Natural killer cell (primary cell): ENCODE data around the gene OR10A5. TPM values are rescaled to one million over a fixed set of nuclear protein-coding genes. Genes with fewer than 3 reads are reported as not detected.
"Not testable (repeated sequence)": the region's sequence is repeated elsewhere in the genome, so short reads cannot be mapped to it uniquely, and the experiment has no call there.

Source experiments
- ATAC-seq, 3 donors: fragments of 150-1000 bp in 2 of 3; fragments of 200-7000 bp in 1 of 3; cut with Tn5 transposase; 1 replicate in 1 of 3; 2 replicates in 2 of 3; pipeline ENCODE4 v1.10.0; 2021; ENCODE audit warnings: mild to moderate bottlenecking in 2 of 3, moderate library complexity in 2 of 3
- DNase-seq, 2 donors: peaks; one replicate each; pipeline versions ENCODE4 v3.0.0 to v3.0.0-alpha.2; 2013 to 2021; ENCODE audit warnings: mixed read lengths in 1 of 2
- H3K27ac ChIP-seq: one replicate; pipeline ENCODE4 v1.5.1; 2013; ENCODE audit warnings: mild to moderate bottlenecking, low read length
- H3K27me3 ChIP-seq: one replicate; pipeline ENCODE4 v1.6.1; 2013; ENCODE audit warnings: low read length; ENCODE audit not compliant: control insufficient read depth, insufficient read depth
- H3K36me3 ChIP-seq: one replicate; pipeline ENCODE4 v1.6.1; 2013; ENCODE audit warnings: low read length; ENCODE audit not compliant: control insufficient read depth, insufficient read depth
- H3K4me1 ChIP-seq: one replicate; pipeline ENCODE4 v1.6.1; 2013; ENCODE audit warnings: low read length; ENCODE audit not compliant: control insufficient read depth, insufficient read depth
- H3K4me3 ChIP-seq: one replicate; pipeline ENCODE4 v1.5.1; 2013; ENCODE audit warnings: low read length
- H3K9me3 ChIP-seq: one replicate; pipeline ENCODE4 v1.6.1; 2013; ENCODE audit warnings: low read length; ENCODE audit not compliant: control insufficient read depth, insufficient read depth
- H3K27ac Mint-ChIP-seq, 2 donors: one replicate each; pipeline ENCODE4 v1.8.0; 2022; ENCODE audit warnings: mild to moderate bottlenecking in 2 of 2, mixed read lengths in 2 of 2, moderate library complexity in 1 of 2
- H3K27me3 Mint-ChIP-seq, 2 donors: one replicate each; pipeline ENCODE4 v1.8.0; 2022; ENCODE audit warnings: low read depth in 2 of 2, mixed read lengths in 2 of 2
- H3K36me3 Mint-ChIP-seq: one replicate; pipeline ENCODE4 v1.8.0; 2022; ENCODE audit warnings: mixed read lengths
- H3K4me1 Mint-ChIP-seq, 2 donors: one replicate each; pipeline ENCODE4 v1.8.0; 2022; ENCODE audit warnings: mixed read lengths in 2 of 2
- H3K4me3 Mint-ChIP-seq: one replicate; pipeline ENCODE4 v1.8.0; 2022; ENCODE audit warnings: mild to moderate bottlenecking, moderate library complexity, mixed read lengths
- H3K9me3 Mint-ChIP-seq, 2 donors: one replicate each; pipeline ENCODE4 v1.8.0; 2022; ENCODE audit warnings: mixed read lengths in 2 of 2
- CTCF ChIP-seq: fragments of 200-600 bp; IDR thresholded peaks from one replicate; pipeline ENCODE4 v1.8.0; 2022; ENCODE audit warnings: antibody characterized with exemption
- WGBS: methylation state at CpG from one replicate; pipeline ENCODE4 v1.1.7; 2013; ENCODE audit warnings: missing lambda C conversion rate; ENCODE audit not compliant: insufficient coverage; 5-methylcytosine and 5-hydroxymethylcytosine counted together
- intact Hi-C: fragments of 100-400 bp; cut with micrococcal nuclease; formaldehyde crosslinking; loops from one replicate; pipeline ENCODE4 v1.14.2; 2022
- total RNA-seq, 4 donors: library from RNA; stranded (reverse); fragments of 120-200 nt in 1 of 4; gene quantifications; one replicate each; pipeline versions ENCODE4 v1.2.3 to v1.2.4, GENCODE V29; 2013 to 2022

The OR10A5 gene
- total RNA-seq, 3 donors from 2014 or later (not counting 1 experiment from before 2014, with no cell fraction given) = not detected

- intact Hi-C loops = no loop called here
- H3K4me3 Mint-ChIP-seq = no peak overlapping the region
- no peak for TF ChIP-seq CTCF
Measured at GRCh38 chr11:6841694-6842093, 3.8 kb upstream of the OR10A5 start.

GRCh38 chr11:6843670-6844069 is 1.8 kb upstream of the OR10A5 start:
- intact Hi-C loops = no loop called here

More at GRCh38 chr11:6841694-6842093, 3.8 kb upstream of the OR10A5 start:
- Histone ChIP-seq H3K4me3 (no peak overlapping the region), H3K27ac (no peak overlapping the region), H3K9me3 (no peaks in the 10 kb centered on the region), H3K36me3 (no peaks in the 10 kb centered on the region), H3K27me3 (no peaks in the 10 kb centered on the region), H3K4me1 (no peaks in the 10 kb centered on the region)
- Mint-ChIP-seq H3K9me3 (no peaks in the 10 kb centered on the region), H3K36me3 (no peaks in the 10 kb centered on the region), H3K27me3 (peaks cover 19 to 22% of the 10 kb centered on the region in 2 donors), H3K27ac (no peak overlapping the region), H3K4me1 (no peaks in the 10 kb centered on the region)
- DNase-seq (no peak), ATAC-seq (no peak)

GRCh38 chr11:6844356-6844755 is 1.1 kb upstream of the OR10A5 start:
- no peaks in the 10 kb centered on the region for H3K36me3 Mint-ChIP-seq
- H3K9me3 Mint-ChIP-seq = no peaks in the 10 kb centered on the region
- 89% methylated on average over 5 of the region's 5 CpGs for WGBS
- peaks cover 3% of the 10 kb centered on the region for H3K27me3 ChIP-seq
- peaks cover 19 to 22% of the 10 kb centered on the region in 2 donors for H3K27me3 Mint-ChIP-seq
- H3K27ac ChIP-seq = no peak overlapping the region
- no peak overlapping the region for H3K27ac Mint-ChIP-seq
- no peaks in the 10 kb centered on the region for H3K36me3 ChIP-seq
- H3K4me1 ChIP-seq = no peaks in the 10 kb centered on the region
- H3K4me1 Mint-ChIP-seq = no peaks in the 10 kb centered on the region
- ATAC-seq = no peak
- TF ChIP-seq CTCF = no peak
- intact Hi-C loops = no loop called here
- no peak overlapping the region for H3K4me3 Mint-ChIP-seq
- H3K4me3 ChIP-seq = no peak overlapping the region
- no peak for DNase-seq
- no peaks in the 10 kb centered on the region for H3K9me3 ChIP-seq

More at GRCh38 chr11:6843670-6844069, 1.8 kb upstream of the OR10A5 start:
- TF ChIP-seq CTCF = no peak
- H3K27ac Mint-ChIP-seq = no peak overlapping the region
- H3K27ac ChIP-seq = no peak overlapping the region
- no peaks in the 10 kb centered on the region for H3K36me3 Mint-ChIP-seq
- no peaks in the 10 kb centered on the region for H3K4me1 ChIP-seq
- peaks cover 3% of the 10 kb centered on the region for H3K27me3 ChIP-seq
- DNase-seq (no peak), ATAC-seq (no peak)
- H3K9me3 Mint-ChIP-seq = no peaks in the 10 kb centered on the region
- H3K4me3 Mint-ChIP-seq = no peak overlapping the region
- H3K27me3 Mint-ChIP-seq = peaks cover 19 to 22% of the 10 kb centered on the region in 2 donors
- H3K9me3 ChIP-seq = no peaks in the 10 kb centered on the region
- WGBS = 89% methylated on average over 2 of the region's 2 CpGs
- no peaks in the 10 kb centered on the region for H3K4me1 Mint-ChIP-seq
- no peaks in the 10 kb centered on the region for H3K36me3 ChIP-seq
- no peak overlapping the region for H3K4me3 ChIP-seq

- 90% methylated on average over 2 of the region's 2 CpGs for WGBS
Measured at GRCh38 chr11:6850526-6850925, 5.0 kb downstream of the OR10A5 start.

GRCh38 chr11:6854801-6855200 is 9.3 kb downstream of the OR10A5 start:
- WGBS = 93% methylated on average over 5 of the region's 6 CpGs
- H3K36me3 Mint-ChIP-seq, H3K4me1 ChIP-seq, ATAC-seq, H3K27me3 ChIP-seq, H3K4me3 Mint-ChIP-seq, intact Hi-C loops, H3K9me3 Mint-ChIP-seq, H3K27ac ChIP-seq, DNase-seq, H3K4me3 ChIP-seq, H3K36me3 ChIP-seq, H3K27ac Mint-ChIP-seq, H3K9me3 ChIP-seq, H3K4me1 Mint-ChIP-seq: not testable (repeated sequence)
- peaks cover 7 to 15% of the 10 kb centered on the region in 2 donors for H3K27me3 Mint-ChIP-seq

More at GRCh38 chr11:6850526-6850925, 5.0 kb downstream of the OR10A5 start:
- H3K27me3 Mint-ChIP-seq = peaks cover 0 to 14% of the 10 kb centered on the region in 2 donors
- peaks cover 4 to 5% of the 10 kb centered on the region in 2 donors for H3K9me3 Mint-ChIP-seq
- no peaks in the 10 kb centered on the region for H3K4me1 ChIP-seq
- peaks cover 3% of the 10 kb centered on the region for H3K27me3 ChIP-seq
- no peaks in the 10 kb centered on the region for H3K4me1 Mint-ChIP-seq
- DNase-seq (no peak), ATAC-seq (no peak)
- no peak for TF ChIP-seq CTCF
- intact Hi-C loops = no loop called here
- H3K4me3 Mint-ChIP-seq = no peak overlapping the region
- no peaks in the 10 kb centered on the region for H3K36me3 ChIP-seq
- H3K27ac ChIP-seq = no peak overlapping the region
- no peaks in the 10 kb centered on the region for H3K9me3 ChIP-seq
- H3K27ac Mint-ChIP-seq = no peak overlapping the region
- no peaks in the 10 kb centered on the region for H3K36me3 Mint-ChIP-seq
- H3K4me3 ChIP-seq = no peak overlapping the region
